Natural killer cell (primary cell): ENCODE results near the gene DMP1. TPM values are rescaled to one million over a fixed set of nuclear protein-coding genes. Genes with fewer than 3 reads are reported as not detected.

Experiments
- ATAC-seq, 3 donors: fragments of 150-1000 bp in 2 of 3; fragments of 200-7000 bp in 1 of 3; cut with Tn5 transposase; 1 replicate in 1 of 3; 2 replicates in 2 of 3; pipeline ENCODE4 v1.10.0; 2021; ENCODE audit warnings: mild to moderate bottlenecking in 2 of 3, moderate library complexity in 2 of 3
- DNase-seq, 2 donors: peaks; one replicate each; pipeline versions ENCODE4 v3.0.0 to v3.0.0-alpha.2; 2013 to 2021; ENCODE audit warnings: mixed read lengths in 1 of 2
- H3K27ac ChIP-seq: one replicate; pipeline ENCODE4 v1.5.1; 2013; ENCODE audit warnings: mild to moderate bottlenecking, low read length
- H3K27me3 ChIP-seq: one replicate; pipeline ENCODE4 v1.6.1; 2013; ENCODE audit warnings: low read length; ENCODE audit not compliant: control insufficient read depth, insufficient read depth
- H3K36me3 ChIP-seq: one replicate; pipeline ENCODE4 v1.6.1; 2013; ENCODE audit warnings: low read length; ENCODE audit not compliant: control insufficient read depth, insufficient read depth
- H3K4me1 ChIP-seq: one replicate; pipeline ENCODE4 v1.6.1; 2013; ENCODE audit warnings: low read length; ENCODE audit not compliant: control insufficient read depth, insufficient read depth
- H3K4me3 ChIP-seq: one replicate; pipeline ENCODE4 v1.5.1; 2013; ENCODE audit warnings: low read length
- H3K9me3 ChIP-seq: one replicate; pipeline ENCODE4 v1.6.1; 2013; ENCODE audit warnings: low read length; ENCODE audit not compliant: control insufficient read depth, insufficient read depth
- H3K27ac Mint-ChIP-seq, 2 donors: one replicate each; pipeline ENCODE4 v1.8.0; 2022; ENCODE audit warnings: mild to moderate bottlenecking in 2 of 2, mixed read lengths in 2 of 2, moderate library complexity in 1 of 2
- H3K27me3 Mint-ChIP-seq, 2 donors: one replicate each; pipeline ENCODE4 v1.8.0; 2022; ENCODE audit warnings: low read depth in 2 of 2, mixed read lengths in 2 of 2
- H3K36me3 Mint-ChIP-seq: one replicate; pipeline ENCODE4 v1.8.0; 2022; ENCODE audit warnings: mixed read lengths
- H3K4me1 Mint-ChIP-seq, 2 donors: one replicate each; pipeline ENCODE4 v1.8.0; 2022; ENCODE audit warnings: mixed read lengths in 2 of 2
- H3K4me3 Mint-ChIP-seq: one replicate; pipeline ENCODE4 v1.8.0; 2022; ENCODE audit warnings: mild to moderate bottlenecking, moderate library complexity, mixed read lengths
- H3K9me3 Mint-ChIP-seq, 2 donors: one replicate each; pipeline ENCODE4 v1.8.0; 2022; ENCODE audit warnings: mixed read lengths in 2 of 2
- CTCF ChIP-seq: fragments of 200-600 bp; IDR thresholded peaks from one replicate; pipeline ENCODE4 v1.8.0; 2022; ENCODE audit warnings: antibody characterized with exemption
- WGBS: methylation state at CpG from one replicate; pipeline ENCODE4 v1.1.7; 2013; ENCODE audit warnings: missing lambda C conversion rate; ENCODE audit not compliant: insufficient coverage; 5-methylcytosine and 5-hydroxymethylcytosine counted together
- intact Hi-C: fragments of 100-400 bp; cut with micrococcal nuclease; formaldehyde crosslinking; loops from one replicate; pipeline ENCODE4 v1.14.2; 2022
- total RNA-seq, 4 donors: library from RNA; stranded (reverse); fragments of 120-200 nt in 1 of 4; gene quantifications; one replicate each; pipeline versions ENCODE4 v1.2.3 to v1.2.4, GENCODE V29; 2013 to 2022

The DMP1 gene
- total RNA-seq, 3 donors from 2014 or later (not counting 1 experiment from before 2014, with no cell fraction given), result not detected

- H3K27ac ChIP-seq, result no peak overlapping the region
- no peak for TF ChIP-seq CTCF
- WGBS, result 91% methylated on average over 9 of the region's 9 CpGs
Measured at GRCh38 chr4:87616268-87616667, 33.8 kb upstream of the DMP1 start.

GRCh38 chr4:87620086-87620485 lies 30.0 kb upstream of the DMP1 start:
- 89% methylated on average over 4 of the region's 6 CpGs for WGBS
- peaks cover 0 to 3% of the 10 kb centered on the region in 2 donors for H3K9me3 Mint-ChIP-seq
- no peak overlapping the region for H3K27ac Mint-ChIP-seq
- H3K4me1 Mint-ChIP-seq, result no peaks in the 10 kb centered on the region
- Histone ChIP-seq H3K27me3 (no peaks in the 10 kb centered on the region), H3K9me3 (no peaks in the 10 kb centered on the region), H3K27ac (no peak overlapping the region), H3K4me3 (no peak overlapping the region), H3K4me1 (no peaks in the 10 kb centered on the region), H3K36me3 (no peaks in the 10 kb centered on the region)
- ATAC-seq (no peak), DNase-seq (no peak)
- H3K4me3 Mint-ChIP-seq, result no peak overlapping the region
- H3K36me3 Mint-ChIP-seq, result no peaks in the 10 kb centered on the region
- intact Hi-C loops, result no loop called here
- peaks cover 14 to 20% of the 10 kb centered on the region in 2 donors for H3K27me3 Mint-ChIP-seq
- TF ChIP-seq CTCF, result no peak

More at GRCh38 chr4:87616268-87616667, 33.8 kb upstream of the DMP1 start:
- Histone ChIP-seq H3K9me3 (no peaks in the 10 kb centered on the region), H3K27me3 (peaks cover 2% of the 10 kb centered on the region), H3K4me1 (no peaks in the 10 kb centered on the region), H3K4me3 (no peak overlapping the region), H3K36me3 (no peaks in the 10 kb centered on the region)
- no peaks in the 10 kb centered on the region for H3K4me1 Mint-ChIP-seq
- peaks cover 12 to 13% of the 10 kb centered on the region in 2 donors for H3K27me3 Mint-ChIP-seq
- intact Hi-C loops, result no loop called here
- no peaks in the 10 kb centered on the region for H3K36me3 Mint-ChIP-seq
- H3K27ac Mint-ChIP-seq, result no peak overlapping the region
- no peak for ATAC-seq
- H3K9me3 Mint-ChIP-seq, result no peaks in the 10 kb centered on the region
- no peak overlapping the region for H3K4me3 Mint-ChIP-seq
- DNase-seq, result no peak

GRCh38 chr4:87620491-87620890 lies 29.6 kb upstream of the DMP1 start:
- no peak for TF ChIP-seq CTCF
- intact Hi-C loops, result no loop called here
- Mint-ChIP-seq H3K27ac (no peak overlapping the region), H3K36me3 (no peaks in the 10 kb centered on the region), H3K9me3 (peaks cover 0 to 3% of the 10 kb centered on the region in 2 donors), H3K27me3 (peaks cover 14 to 20% of the 10 kb centered on the region in 2 donors), H3K4me3 (no peak overlapping the region), H3K4me1 (no peaks in the 10 kb centered on the region)
- Histone ChIP-seq H3K27ac (no peak overlapping the region), H3K4me1 (no peaks in the 10 kb centered on the region), H3K36me3 (no peaks in the 10 kb centered on the region), H3K27me3 (no peaks in the 10 kb centered on the region), H3K4me3 (no peak overlapping the region), H3K9me3 (no peaks in the 10 kb centered on the region)
- no peak for ATAC-seq
- no peak for DNase-seq

- TF ChIP-seq CTCF, result no peak
- WGBS, result 95% methylated on average over 8 of the region's 8 CpGs
- H3K36me3 Mint-ChIP-seq, result no peaks in the 10 kb centered on the region
- H3K4me3 Mint-ChIP-seq, result no peak overlapping the region
- no peak for ATAC-seq
- H3K9me3 Mint-ChIP-seq, result peaks cover 0 to 3% of the 10 kb centered on the region in 2 donors
- H3K4me1 Mint-ChIP-seq, result no peaks in the 10 kb centered on the region
- intact Hi-C loops, result no loop called here
- H3K4me3 ChIP-seq, result no peak overlapping the region
- no peaks in the 10 kb centered on the region for H3K9me3 ChIP-seq
- no peaks in the 10 kb centered on the region for H3K27me3 ChIP-seq
- H3K36me3 ChIP-seq, result no peaks in the 10 kb centered on the region
- H3K27ac ChIP-seq, result no peak overlapping the region
- H3K27ac Mint-ChIP-seq, result no peak overlapping the region
- peaks cover 14 to 20% of the 10 kb centered on the region in 2 donors for H3K27me3 Mint-ChIP-seq
- DNase-seq, result no peak
- H3K4me1 ChIP-seq, result no peaks in the 10 kb centered on the region
Measured at GRCh38 chr4:87622303-87622702, 27.8 kb upstream of the DMP1 start.
